Measurements from ENCODE around the gene DSP.

DNA sequence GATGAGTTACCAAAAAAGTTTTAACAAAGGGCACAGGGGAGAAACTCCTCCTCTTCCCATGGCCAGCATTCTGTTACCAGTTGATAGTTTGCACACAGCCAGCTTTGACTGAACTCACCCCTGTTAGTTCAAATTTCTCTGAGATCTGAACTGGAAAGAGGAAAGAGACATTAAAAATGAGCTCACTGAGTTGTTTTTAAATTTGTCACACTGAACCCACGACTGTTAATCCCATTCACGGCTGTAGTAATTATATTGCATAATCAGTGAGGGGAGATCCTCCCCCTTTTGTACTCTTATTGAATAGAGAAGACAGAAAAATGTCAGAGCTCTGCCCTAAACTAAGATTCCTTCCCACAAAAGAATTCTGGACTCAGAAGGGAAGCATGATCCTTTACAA lies 17.5 kb upstream of the DSP start:
- TF ChIP-seq, protein P1, sequence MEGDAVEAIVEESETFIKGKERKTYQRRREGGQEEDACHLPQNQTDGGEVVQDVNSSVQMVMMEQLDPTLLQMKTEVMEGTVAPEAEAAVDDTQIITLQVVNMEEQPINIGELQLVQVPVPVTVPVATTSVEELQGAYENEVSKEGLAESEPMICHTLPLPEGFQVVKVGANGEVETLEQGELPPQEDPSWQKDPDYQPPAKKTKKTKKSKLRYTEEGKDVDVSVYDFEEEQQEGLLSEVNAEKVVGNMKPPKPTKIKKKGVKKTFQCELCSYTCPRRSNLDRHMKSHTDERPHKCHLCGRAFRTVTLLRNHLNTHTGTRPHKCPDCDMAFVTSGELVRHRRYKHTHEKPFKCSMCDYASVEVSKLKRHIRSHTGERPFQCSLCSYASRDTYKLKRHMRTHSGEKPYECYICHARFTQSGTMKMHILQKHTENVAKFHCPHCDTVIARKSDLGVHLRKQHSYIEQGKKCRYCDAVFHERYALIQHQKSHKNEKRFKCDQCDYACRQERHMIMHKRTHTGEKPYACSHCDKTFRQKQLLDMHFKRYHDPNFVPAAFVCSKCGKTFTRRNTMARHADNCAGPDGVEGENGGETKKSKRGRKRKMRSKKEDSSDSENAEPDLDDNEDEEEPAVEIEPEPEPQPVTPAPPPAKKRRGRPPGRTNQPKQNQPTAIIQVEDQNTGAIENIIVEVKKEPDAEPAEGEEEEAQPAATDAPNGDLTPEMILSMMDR (IDR thresholded peaks at IDR 0.05): no peak
- TF ChIP-seq POLR2A (IDR thresholded peaks at IDR 0.05): no peak
